ENCODE data around the gene PDHB. TPM values are rescaled to one million over a fixed set of nuclear protein-coding genes. Genes with fewer than 3 reads are reported as not detected.

The PDHB gene
- total RNA-seq, 2 donors from 2014 or later, result 121 to 146 TPM

DNA sequence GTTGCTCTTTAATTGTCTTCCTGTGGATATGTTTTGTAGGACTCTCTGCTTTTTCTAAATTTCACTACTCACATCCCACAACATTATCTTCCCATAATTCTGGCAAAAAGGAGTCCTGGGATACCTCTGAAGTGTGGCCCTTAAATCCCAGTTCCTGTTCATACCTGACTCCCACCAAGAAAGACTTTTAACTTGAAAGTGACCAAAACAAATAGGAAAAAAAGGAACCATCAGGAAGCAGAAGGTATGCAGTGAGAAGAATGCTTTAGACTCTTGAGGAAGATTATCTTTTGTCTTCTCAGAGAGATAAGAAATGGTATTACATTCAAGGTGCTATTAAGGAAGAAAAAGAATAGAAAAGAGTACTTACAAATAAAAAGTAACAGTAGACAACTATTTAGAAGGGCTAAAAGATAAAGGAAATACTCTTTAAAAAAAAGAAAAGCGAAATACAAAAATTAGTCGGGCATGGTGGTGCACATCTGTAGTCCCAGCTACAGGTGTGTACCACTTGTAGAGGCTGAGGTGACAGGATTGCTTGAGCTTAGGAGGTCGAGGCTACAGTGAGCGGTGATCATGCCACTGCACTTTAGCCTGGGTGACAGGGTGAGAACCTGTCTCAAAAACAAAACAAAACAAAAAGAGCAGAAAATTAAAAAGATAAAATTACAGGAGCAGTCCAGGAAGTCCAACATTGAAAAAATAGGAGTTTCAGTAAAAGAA, 54.1 kb downstream of the PDHB start:
- DNase-seq (no peak), ATAC-seq (no peak)
- intact Hi-C loops (cut with DNase I), result no loop called here

DNA sequence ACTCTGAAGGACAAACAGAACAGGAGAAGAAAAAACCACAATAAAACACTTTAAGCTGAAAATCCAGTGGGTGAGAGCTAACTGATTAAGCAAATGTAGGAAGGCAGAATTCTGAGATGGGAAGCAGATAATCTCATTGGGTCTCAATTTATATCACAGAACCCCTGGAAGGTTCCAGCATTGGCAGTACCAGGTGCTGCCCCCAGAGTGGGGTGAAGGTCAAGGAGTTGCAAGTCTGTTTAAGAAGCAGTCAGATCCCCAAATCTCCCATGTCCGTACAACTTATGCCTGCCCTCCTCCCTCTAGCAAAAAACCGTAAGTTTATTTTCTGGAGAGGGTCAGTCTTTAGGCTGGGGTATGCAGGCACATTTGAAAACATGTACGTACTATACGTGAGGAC, 55.9 kb downstream of the PDHB start:
- no peak for ATAC-seq
- intact Hi-C loops (cut with DNase I), result no loop called here

More for the DNA sequence above, 55.9 kb downstream of the PDHB start:
- no peak for DNase-seq

Other genes with a start within 250 kb of the PDHB start
- gene DNASE1L3, start 222.9 kb downstream of the PDHB start, total RNA-seq, result 1 to 10 TPM; 1.4 to 3.4 TPM
- 10 to 100 TPM in 1 of 2 donors, 1 to 10 TPM in 1; 7.0 to 11.7 TPM for gene ABHD6, start 196.0 kb downstream of the PDHB start, total RNA-seq
- gene RPP14, start 127.6 kb downstream of the PDHB start, total RNA-seq, result 10 to 100 TPM; 19.0 to 24.2 TPM
- gene HTD2, start 127.3 kb downstream of the PDHB start, total RNA-seq, result 10 to 100 TPM in 1 of 2 donors, 1 to 10 TPM in 1; 8.1 to 12.1 TPM
- 10 to 100 TPM; 13.3 to 15.1 TPM for gene PXK, start 100.9 kb downstream of the PDHB start, total RNA-seq
- gene KCTD6, start 58.3 kb upstream of the PDHB start, total RNA-seq, result 1 to 10 TPM; 5.3 to 7.1 TPM
- gene ACOX2, start 103.4 kb upstream of the PDHB start, total RNA-seq, result 10 to 100 TPM; 20.1 to 28.2 TPM
- gene FAM107A, start 143.6 kb upstream of the PDHB start, total RNA-seq, result 10 to 100 TPM; 50.0 to 55.1 TPM
- gene FAM3D, start 232.9 kb upstream of the PDHB start, total RNA-seq, result not detected